ENCODE measurements around the gene UBE3B. TPM values are rescaled to one million over a fixed set of nuclear protein-coding genes. Genes with fewer than 3 reads are reported as not detected.

UBE3B gene
- total RNA-seq, 4 donors from 2014 or later = 34.4 to 73.0 (median 71.6) TPM

DNA sequence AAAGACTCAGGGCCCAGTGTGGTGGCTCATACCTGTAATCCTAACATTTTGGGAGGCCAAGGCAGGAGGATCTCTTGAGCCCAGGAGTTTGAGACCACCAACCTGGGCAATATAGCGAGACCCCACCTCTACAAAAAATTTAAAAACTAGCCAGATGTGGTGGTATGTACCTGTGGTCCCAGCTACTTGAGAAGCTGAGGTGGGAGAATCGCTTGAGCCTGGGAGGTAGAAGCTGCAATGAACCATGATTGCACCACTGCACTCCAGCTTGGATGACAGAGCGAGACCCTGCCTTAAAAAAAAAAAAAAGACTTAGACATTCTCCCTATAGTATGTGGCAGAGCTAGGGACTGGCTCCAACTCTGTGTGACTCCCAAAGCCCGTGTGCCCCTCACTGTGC lies 2.9 kb downstream of the UBE3B start:
- intact Hi-C loops (cut with DNase I; ENCODE audit: low total_unique reads) (no loop called here), in situ Hi-C loops (cut with MboI; ENCODE audit: low pct_ligation_motif_present in 1 of 4, low pct_unique_long_range_greater_than_20kb in 1 of 4, low sequenced_read_pairs in 3 of 4) (no loop called here)
- Histone ChIP-seq H3K4me1 (peaks cover 10 to 29% (median 23%) of the 10 kb centered on the region in 4 donors), H3K4me3 (no peak overlapping the region), H3K36me3 (peaks cover 0 to 25% (median 8%) of the 10 kb centered on the region in 4 donors), H3K27me3 (no peaks in the 10 kb centered on the region), H3K9me3 (no peaks in the 10 kb centered on the region), H3K27ac (no peak overlapping the region)
- DNase-seq = no peak
- 86 to 96% methylated on average over 2 to 4 of the region's 4 CpGs for WGBS, 2 donors (ENCODE audit: low coverage in 1 of 2)
- TF ChIP-seq EP300 (IDR thresholded peaks at IDR 0.05; ENCODE audit: low read depth) (no peak), POLR2AphosphoS5 (IDR thresholded peaks at IDR 0.05) (no peak), POLR2A (IDR thresholded peaks at IDR 0.05) (no peak)
- TF ChIP-seq, protein P1, sequence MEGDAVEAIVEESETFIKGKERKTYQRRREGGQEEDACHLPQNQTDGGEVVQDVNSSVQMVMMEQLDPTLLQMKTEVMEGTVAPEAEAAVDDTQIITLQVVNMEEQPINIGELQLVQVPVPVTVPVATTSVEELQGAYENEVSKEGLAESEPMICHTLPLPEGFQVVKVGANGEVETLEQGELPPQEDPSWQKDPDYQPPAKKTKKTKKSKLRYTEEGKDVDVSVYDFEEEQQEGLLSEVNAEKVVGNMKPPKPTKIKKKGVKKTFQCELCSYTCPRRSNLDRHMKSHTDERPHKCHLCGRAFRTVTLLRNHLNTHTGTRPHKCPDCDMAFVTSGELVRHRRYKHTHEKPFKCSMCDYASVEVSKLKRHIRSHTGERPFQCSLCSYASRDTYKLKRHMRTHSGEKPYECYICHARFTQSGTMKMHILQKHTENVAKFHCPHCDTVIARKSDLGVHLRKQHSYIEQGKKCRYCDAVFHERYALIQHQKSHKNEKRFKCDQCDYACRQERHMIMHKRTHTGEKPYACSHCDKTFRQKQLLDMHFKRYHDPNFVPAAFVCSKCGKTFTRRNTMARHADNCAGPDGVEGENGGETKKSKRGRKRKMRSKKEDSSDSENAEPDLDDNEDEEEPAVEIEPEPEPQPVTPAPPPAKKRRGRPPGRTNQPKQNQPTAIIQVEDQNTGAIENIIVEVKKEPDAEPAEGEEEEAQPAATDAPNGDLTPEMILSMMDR (IDR thresholded peaks at IDR 0.05) = no peak

DNA sequence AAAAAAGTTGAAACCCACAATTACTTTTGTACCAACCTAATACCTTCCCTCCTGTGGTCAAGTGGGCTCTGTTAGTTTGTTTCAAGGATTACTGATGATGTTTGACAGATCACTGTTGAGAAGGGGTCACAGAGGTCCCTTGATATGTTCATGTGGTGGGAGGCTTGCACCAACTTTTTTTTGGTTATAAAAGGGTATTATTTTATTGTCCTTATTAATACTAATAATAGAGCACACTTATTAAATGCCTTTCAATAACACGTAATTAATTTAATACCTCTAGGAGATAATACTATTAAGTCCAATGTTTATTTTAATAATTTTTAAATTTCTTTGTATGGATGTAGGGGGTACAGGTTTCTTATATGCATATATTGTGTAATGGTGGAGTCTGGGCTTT lies 4.4 kb downstream of the UBE3B start:
- no peak overlapping the region for H3K27ac ChIP-seq
- no peaks in the 10 kb centered on the region for H3K9me3 ChIP-seq
- no peak for DNase-seq
- H3K4me3 ChIP-seq = no peak overlapping the region
- 85 to 98% methylated on average over 1 of the region's 1 CpG for WGBS, 2 donors (ENCODE audit: low coverage in 1 of 2)
- H3K36me3 ChIP-seq = peaks cover 0 to 40% (median 15%) of the 10 kb centered on the region in 4 donors
- peaks cover 10 to 17% (median 13%) of the 10 kb centered on the region in 4 donors for H3K4me1 ChIP-seq
- TF ChIP-seq EP300 (IDR thresholded peaks at IDR 0.05; ENCODE audit: low read depth) (no peak), POLR2A (IDR thresholded peaks at IDR 0.05) (no peak), POLR2AphosphoS5 (IDR thresholded peaks at IDR 0.05) (no peak)
- TF ChIP-seq, protein P1 (IDR thresholded peaks at IDR 0.05) = no peak
- no peaks in the 10 kb centered on the region for H3K27me3 ChIP-seq
- intact Hi-C loops (cut with DNase I; ENCODE audit: low total_unique reads) = no loop called here
- in situ Hi-C loops (cut with MboI; ENCODE audit: low pct_ligation_motif_present in 1 of 4, low pct_unique_long_range_greater_than_20kb in 1 of 4, low sequenced_read_pairs in 3 of 4) = no loop called here

DNA sequence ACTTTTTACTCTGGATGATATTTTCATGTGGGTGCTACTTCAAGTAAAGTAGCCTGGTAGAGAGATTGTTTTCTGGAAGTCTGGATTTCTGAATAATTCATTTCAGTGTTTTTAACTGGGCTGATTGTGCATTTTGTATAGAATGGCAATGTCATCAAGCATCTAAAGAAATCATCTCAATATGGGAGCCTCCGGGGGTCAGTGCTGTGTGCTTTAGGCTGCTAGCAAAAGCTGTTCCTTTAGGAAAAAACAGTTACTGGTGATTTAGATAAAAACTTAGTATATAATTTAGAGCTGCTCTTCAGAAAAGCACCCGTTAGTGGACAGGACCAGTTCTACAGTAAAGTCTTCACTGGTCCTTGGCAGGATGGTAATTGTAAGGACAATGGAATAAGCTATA lies 5.1 kb downstream of the UBE3B start:
- Histone ChIP-seq H3K4me3 (no peak overlapping the region), H3K27me3 (no peaks in the 10 kb centered on the region), H3K4me1 (peaks cover 10 to 17% (median 13%) of the 10 kb centered on the region in 4 donors), H3K9me3 (no peaks in the 10 kb centered on the region), H3K36me3 (peaks cover 0 to 46% (median 18%) of the 10 kb centered on the region in 4 donors), H3K27ac (no peak overlapping the region)
- in situ Hi-C loops (cut with MboI; ENCODE audit: low pct_ligation_motif_present in 1 of 4, low pct_unique_long_range_greater_than_20kb in 1 of 4, low sequenced_read_pairs in 3 of 4) (no loop called here), intact Hi-C loops (cut with DNase I; ENCODE audit: low total_unique reads) (no loop called here)
- 88 to 96% methylated on average over 2 of the region's 2 CpGs for WGBS, 2 donors (ENCODE audit: low coverage in 1 of 2)
- TF ChIP-seq, protein P1 (IDR thresholded peaks at IDR 0.05) = no peak
- TF ChIP-seq POLR2AphosphoS5 (IDR thresholded peaks at IDR 0.05) (no peak), POLR2A (IDR thresholded peaks at IDR 0.05) (no peak), EP300 (IDR thresholded peaks at IDR 0.05; ENCODE audit: low read depth) (no peak)
- no peak for DNase-seq

DNA sequence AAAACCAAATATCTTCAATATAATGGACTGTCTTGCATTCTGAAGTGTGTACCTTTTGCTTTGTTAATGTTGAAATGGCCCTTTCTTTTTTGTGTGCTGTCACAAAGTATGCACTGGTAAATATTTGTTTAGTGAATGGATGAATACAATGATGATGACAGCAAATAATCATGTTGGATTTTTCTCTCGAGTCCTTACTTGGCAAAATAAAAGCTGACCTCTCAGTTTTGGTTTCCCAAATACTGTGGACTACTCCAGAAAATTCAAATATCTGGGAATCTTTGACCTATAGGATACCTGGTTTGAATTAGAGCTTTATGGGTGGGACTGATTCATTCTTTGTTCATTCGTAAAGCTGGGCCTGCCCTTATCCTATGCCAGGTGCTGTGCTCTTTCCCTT lies 5.5 kb downstream of the UBE3B start:
- Histone ChIP-seq H3K36me3 (peaks cover 0 to 49% (median 20%) of the 10 kb centered on the region in 4 donors), H3K4me3 (no peak overlapping the region), H3K27me3 (no peaks in the 10 kb centered on the region), H3K4me1 (peaks cover 9 to 17% (median 12%) of the 10 kb centered on the region in 4 donors), H3K9me3 (no peaks in the 10 kb centered on the region), H3K27ac (no peak overlapping the region)
- intact Hi-C loops (cut with DNase I; ENCODE audit: low total_unique reads) (no loop called here), in situ Hi-C loops (cut with MboI; ENCODE audit: low pct_ligation_motif_present in 1 of 4, low pct_unique_long_range_greater_than_20kb in 1 of 4, low sequenced_read_pairs in 3 of 4) (no loop called here)
- TF ChIP-seq POLR2A (IDR thresholded peaks at IDR 0.05) (no peak), POLR2AphosphoS5 (IDR thresholded peaks at IDR 0.05) (no peak), EP300 (IDR thresholded peaks at IDR 0.05; ENCODE audit: low read depth) (no peak)
- TF ChIP-seq, protein P1 (IDR thresholded peaks at IDR 0.05) = no peak
- no peak for DNase-seq
- 29 to 74% methylated on average over 1 to 2 of the region's 2 CpGs for WGBS, 2 donors (ENCODE audit: low coverage in 1 of 2)
